ENCODE results near the gene FHOD3.

GRCh38 chr18:36386150-36386920 is 88.8 kb downstream of the FHOD3 start:
- TF ChIP-seq POLR2AphosphoS5 (IDR thresholded peaks at IDR 0.05) (no peak), EP300 (IDR thresholded peaks at IDR 0.05) (no peak)

Measured in esophagus muscularis mucosa (tissue), 3 donors.